Motor neuron (in vitro differentiated cells): ENCODE data around the gene RAB44. TPM values are rescaled to one million over a fixed set of nuclear protein-coding genes. Genes with fewer than 3 reads are reported as not detected.

Experiments
- ATAC-seq, 8 experiments: fragments of 200-7000 bp; cut with Tn5 transposase; replicated peaks in 6 of 8; 2 replicates each; pipeline ENCODE4 v1.8.0; 2021; ENCODE audit warnings: mild to moderate bottlenecking in 8 of 8, moderate library complexity in 8 of 8
- H3K27ac ChIP-seq, 2 donors: fragments of 250-450 bp; sonication (Bioruptor Pico); 2 replicates each; pipeline ENCODE4 v1.9.0; 2021; ENCODE audit warnings: antibody characterized with exemption in 2 of 2, mild to moderate bottlenecking in 2 of 2, moderate library complexity in 1 of 2
- H3K4me1 ChIP-seq, 2 donors: fragments of 250-450 bp; sonication (Bioruptor Pico); replicated peaks in 1 of 2; 2 replicates each; pipeline ENCODE4 v1.6.1; 2021; ENCODE audit warnings: antibody characterized with exemption in 2 of 2, mild to moderate bottlenecking in 2 of 2, moderate library complexity in 1 of 2
- H3K4me3 ChIP-seq, 5 donors: fragments of 250-450 bp; sonication (Bioruptor Pico); 2 replicates each; pipeline ENCODE4 v1.9.0; 2021; ENCODE audit warnings: antibody characterized with exemption in 5 of 5, mild to moderate bottlenecking in 5 of 5, moderate library complexity in 4 of 5
- WGBS, 10 experiments: fragments of 450-650 bp; shearing (Covaris generic); methylation state at CpG; one replicate each; pipeline ENCODE4 v1.0.0; 2022; 5-methylcytosine and 5-hydroxymethylcytosine counted together
- in situ Hi-C, 9 experiments: fragments of 400-800 bp; cut with MboI; loops; one replicate each; pipeline ENCODE4 v1.15.0; 2021; ENCODE audit warnings: low sequenced_read_pairs in 9 of 9, low pct_unique_long_range_greater_than_20kb in 2 of 9; ENCODE audit not compliant: unreplicated experiment in 9 of 9
- total RNA-seq, 8 experiments: library from RNA; unstranded; fragments of 300-600 nt; gene quantifications; 2 replicates each; pipeline versions ENCODE4 v1.2.3 to v1.2.4, GENCODE V29; 2022

RAB44 gene
- total RNA-seq, 8 experiments from 2014 or later = 0.07 to 0.33 (median 0.09) TPM; not detected in 3

DNA sequence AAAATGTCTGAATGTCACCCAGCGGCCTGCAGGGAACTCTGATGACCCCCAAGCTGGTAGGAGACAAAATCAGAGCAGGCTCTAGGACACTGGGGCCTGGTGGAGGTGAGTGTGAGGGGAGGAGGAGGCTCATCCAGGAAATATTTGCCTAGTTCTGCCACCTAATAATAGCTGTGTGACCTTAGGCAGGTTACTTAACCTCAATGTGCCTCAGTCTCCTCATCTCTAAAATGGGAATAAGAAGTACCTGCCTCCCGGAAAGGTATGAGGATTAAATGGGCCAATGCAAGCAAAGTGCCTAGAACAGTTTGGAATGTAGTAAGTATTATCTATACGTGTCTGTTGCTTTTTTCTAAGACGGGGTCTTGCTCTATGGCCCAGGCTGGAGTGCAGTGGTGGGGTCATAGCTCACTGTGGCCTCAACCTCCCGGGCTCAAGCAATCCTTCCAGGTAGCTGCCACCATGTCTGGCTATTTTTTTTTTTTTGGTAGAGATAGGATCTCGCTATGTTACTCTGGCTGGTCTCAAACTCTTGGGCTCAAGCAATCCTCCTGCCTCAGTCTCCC lies 60.4 kb downstream of the RAB44 start:
- WGBS, 10 experiments = 25 to 100% (median 80%) methylated on average over 1 to 2 of the region's 6 CpGs; no CpG with 5 or more reads in 1 of the 10 experiments
- no peak overlapping the region for H3K4me3 ChIP-seq
- ATAC-seq = no peak
- in situ Hi-C loops = loop anchor here in 3 of 9 experiments (10.0 to 25.0 kb wide), 3 partner anchors 143 to 254 kb away; partner anchors contain the start of gene FGD2 (in 1 of the 3)
- no peak overlapping the region for H3K27ac ChIP-seq
- H3K4me1 ChIP-seq = peaks cover 25% of the 10 kb centered on the region in 2 donors

DNA sequence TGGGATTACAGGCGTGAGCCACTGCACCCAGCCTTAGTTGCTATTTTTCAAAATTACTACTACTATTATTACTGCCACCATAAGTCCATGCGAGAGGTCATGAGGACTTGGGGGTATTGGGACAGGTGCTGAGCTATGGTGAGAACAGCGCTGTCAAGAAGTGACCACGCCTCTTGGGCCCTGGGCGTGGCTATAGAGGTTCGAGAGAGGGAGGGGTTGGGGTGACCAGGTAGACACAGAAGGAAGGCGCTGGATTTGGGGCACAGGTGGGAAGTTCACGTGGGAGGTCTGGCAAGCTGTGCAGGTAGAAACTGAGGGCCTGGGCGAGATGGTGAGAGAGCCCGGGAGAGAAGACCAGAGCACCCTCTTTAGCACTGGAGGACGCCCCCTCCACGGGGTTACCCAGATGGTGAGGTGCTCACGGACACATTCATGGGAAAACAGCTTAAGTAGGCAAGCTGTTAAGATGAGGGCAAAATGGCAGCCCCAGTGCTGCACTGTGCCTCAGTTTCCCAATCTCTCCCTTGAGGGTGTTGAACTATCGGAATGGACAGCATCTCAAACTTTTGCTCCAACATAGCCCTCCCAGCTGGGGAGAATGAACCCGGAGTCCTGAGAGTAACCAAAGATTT lies 61.0 kb downstream of the RAB44 start:
- Histone ChIP-seq H3K4me1 (peaks cover 19 to 21% of the 10 kb centered on the region in 2 donors), H3K27ac (no peak overlapping the region), H3K4me3 (no peak overlapping the region)
- WGBS, 10 experiments = 20 to 100% (median 88%) methylated on average over 1 to 6 of the region's 15 CpGs; no CpG with 5 or more reads in 2 of the 10 experiments
- peak in 3 of 8 experiments; percentile 3 to 34 (median 5) for ATAC-seq
- in situ Hi-C loops = loop anchor here in 3 of 9 experiments (10.0 to 25.0 kb wide), 3 partner anchors 144 to 254 kb away; partner anchors contain the start of gene FGD2 (in 1 of the 3)

DNA sequence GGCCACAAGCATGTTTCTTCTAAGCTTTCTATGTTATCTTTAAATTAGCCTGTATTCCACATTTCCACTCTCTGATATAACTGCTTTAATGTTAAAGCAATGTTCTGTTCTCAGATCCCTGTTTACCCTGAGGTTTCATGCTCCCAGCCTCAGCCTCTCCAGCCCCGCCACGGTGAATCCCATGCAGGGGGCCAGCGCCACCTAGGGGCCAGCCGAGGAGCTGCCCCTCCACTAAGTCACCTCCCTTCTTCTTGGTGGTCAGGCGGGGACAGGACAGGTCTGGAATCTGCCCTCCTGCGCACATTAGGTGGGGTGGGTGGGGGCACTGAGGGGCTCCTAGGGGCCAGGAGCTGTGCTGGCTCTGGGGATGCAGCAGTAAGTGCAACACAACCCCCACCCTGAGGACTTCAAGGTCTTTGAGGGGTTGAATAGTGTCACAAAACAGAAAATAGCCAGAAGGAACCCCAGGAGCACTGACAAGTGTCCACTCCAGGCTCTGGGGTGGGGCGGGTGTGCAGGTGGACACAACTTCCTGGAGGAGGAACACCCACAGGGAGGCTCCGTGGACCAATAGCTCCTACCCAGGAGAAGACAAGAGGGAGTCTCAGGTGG lies 61.6 kb downstream of the RAB44 start:
- WGBS, 10 experiments = 0 to 83% methylated on average over 1 to 3 of the region's 8 CpGs; no CpG with 5 or more reads in 8 of the 10 experiments
- no peak overlapping the region for H3K4me3 ChIP-seq
- in situ Hi-C loops = loop anchor here in 3 of 9 experiments (10.0 to 25.0 kb wide), 3 partner anchors 144 to 253 kb away; partner anchors contain the start of gene FGD2 (in 1 of the 3)
- H3K4me1 ChIP-seq = peaks cover 13 to 15% of the 10 kb centered on the region in 2 donors
- peak; percentile 85 to 100 (median 92) for ATAC-seq
- H3K27ac ChIP-seq = no peak overlapping the region

DNA sequence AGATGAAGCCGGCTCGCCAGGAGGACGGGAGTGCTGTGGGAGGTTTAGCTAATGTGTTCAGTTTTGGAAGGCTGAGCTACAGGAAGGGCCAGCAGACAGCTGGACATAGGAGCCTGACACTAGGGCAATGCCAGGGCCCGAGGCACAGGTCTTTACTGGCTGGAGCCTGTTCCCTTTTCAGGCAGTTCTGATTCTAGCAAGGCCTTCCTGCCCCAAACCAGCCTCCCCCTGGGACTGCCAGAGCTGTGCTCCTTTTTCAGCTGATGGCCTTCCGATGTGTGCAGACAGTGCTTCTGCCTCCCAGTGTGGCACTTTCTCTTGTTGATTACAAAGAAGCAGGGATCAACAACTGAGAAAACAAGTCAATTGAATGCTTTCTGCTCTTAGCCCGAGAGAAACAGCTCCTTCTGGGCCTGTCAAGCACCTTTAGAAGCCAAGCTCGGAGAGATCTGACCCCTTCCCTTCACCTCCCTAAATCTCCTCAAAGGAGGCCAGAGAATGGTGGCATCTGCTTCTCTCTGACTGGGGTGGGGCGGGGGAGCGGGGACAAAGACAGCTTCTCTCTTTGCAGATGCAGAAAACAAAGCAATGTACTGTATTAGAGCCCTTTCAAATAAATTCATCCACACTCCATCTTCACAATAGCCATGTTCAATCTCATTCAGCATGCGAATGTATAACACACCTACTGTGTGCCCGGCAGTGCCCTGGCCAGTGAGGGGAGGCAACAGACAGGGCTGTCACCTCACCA lies 63.2 kb downstream of the RAB44 start:
- 20 to 100% (median 73%) methylated on average over 1 to 8 of the region's 11 CpGs; no CpG with 5 or more reads in 2 of the 10 experiments for WGBS, 10 experiments
- no peak for ATAC-seq
- in situ Hi-C loops = loop anchor here in 3 of 9 experiments (25.0 kb wide), 2 partner anchors 149 to 251 kb away; partner anchors contain the start of gene FGD2 (in 1 of the 3)
- no peak overlapping the region for H3K4me3 ChIP-seq
- peaks cover 15 to 16% of the 10 kb centered on the region in 2 donors for H3K4me1 ChIP-seq
- H3K27ac ChIP-seq = no peak overlapping the region

DNA sequence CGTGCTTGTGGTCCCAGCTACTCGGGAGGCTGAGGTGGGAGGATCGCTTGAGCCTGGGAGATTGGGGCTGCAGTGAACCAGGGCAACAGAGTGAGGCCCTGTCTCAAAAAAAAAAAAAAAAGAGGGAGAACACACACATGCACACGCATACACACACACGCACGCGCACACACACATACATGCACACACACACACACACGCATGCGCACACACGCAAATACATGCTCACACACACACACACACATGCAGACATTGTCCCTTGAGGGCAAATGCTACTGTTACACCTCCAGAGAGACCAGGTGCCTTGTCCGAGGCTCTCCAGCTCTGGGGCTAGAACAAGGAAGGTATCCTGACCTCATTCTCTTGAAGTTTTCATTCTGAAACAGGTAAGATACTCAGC lies 64.5 kb downstream of the RAB44 start:
- no peak overlapping the region for H3K27ac ChIP-seq
- no peak for ATAC-seq
- 80 to 100% (median 96%) methylated on average over 1 to 6 of the region's 11 CpGs; no CpG with 5 or more reads in 3 of the 10 experiments for WGBS, 10 experiments
- no peak overlapping the region for H3K4me3 ChIP-seq
- in situ Hi-C loops = loop anchor here in 3 of 9 experiments (25.0 kb wide), 2 partner anchors 150 to 250 kb away; partner anchors contain the start of gene FGD2 (in 1 of the 3)
- H3K4me1 ChIP-seq = peaks cover 23 to 24% of the 10 kb centered on the region in 2 donors

DNA sequence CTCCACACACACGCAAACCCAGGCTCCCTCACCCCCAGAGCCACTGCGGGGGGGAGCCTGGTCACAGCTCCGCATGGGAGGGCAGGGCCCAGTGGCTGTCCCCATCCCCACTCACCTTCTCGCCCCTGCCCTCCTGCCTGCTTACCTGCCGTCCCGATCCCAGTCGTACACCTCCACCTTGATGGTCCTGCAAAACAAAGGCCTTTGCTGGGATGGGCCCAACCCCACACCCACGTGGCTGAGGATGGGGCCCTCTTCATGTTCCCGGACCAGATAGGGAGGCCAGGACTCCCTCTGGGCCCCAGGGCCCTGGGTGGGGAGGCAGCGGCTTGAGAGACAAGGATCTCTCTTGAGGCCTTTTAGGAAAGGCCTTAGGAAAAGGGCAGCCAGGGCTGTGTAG lies 67.6 kb downstream of the RAB44 start:
- Histone ChIP-seq H3K27ac (no peak overlapping the region), H3K4me3 (no peak overlapping the region), H3K4me1 (peaks cover 23 to 32% of the 10 kb centered on the region in 2 donors)
- no peak for ATAC-seq
- in situ Hi-C loops = loop anchor here in 3 of 9 experiments (25.0 kb wide), 2 partner anchors 153 to 247 kb away; partner anchors contain the start of gene FGD2 (in 1 of the 3)
- WGBS, 10 experiments = 0 to 78% (median 55%) methylated on average over 1 to 6 of the region's 10 CpGs; no CpG with 5 or more reads in 6 of the 10 experiments

DNA sequence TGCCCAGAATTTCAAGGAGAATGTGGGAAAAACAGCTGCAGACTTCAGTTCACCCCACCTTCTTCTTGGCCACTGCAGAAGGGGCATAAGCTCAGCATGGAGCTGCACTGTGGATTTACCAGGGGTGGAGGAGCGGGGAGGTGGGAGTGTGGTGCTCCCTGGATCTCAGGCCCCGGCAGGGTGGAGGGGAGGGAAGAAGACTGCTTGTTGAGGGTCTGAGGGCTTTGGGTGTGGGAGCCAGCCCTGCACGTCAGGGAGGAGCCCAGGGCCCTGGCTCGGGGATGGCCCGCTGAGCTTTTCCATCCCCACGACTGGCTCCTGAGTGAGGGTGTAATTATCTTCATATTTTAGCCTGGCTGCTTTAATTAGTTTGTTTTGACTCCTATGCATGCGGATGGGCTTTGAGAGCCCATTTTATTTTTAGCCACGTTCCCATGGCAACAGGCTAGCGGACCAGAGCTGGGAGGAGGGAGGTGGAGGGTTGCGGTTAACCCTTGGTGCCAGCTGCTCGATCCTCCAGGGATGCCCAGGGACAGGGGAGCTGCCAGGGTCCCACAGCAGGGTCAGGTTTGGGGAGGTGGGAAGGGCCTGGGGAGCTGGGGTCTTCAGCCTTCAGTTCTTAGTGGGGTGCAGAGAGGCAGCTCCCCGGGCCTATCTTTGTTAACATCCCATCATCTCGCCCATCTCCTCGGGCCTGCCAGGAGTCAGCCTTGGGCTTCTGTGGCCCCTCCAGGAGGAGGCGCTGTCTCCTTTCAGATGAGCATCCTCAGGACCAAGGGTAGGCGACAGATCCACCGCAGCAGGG lies 68.2 kb downstream of the RAB44 start:
- ATAC-seq = peak; percentile 89 to 99 (median 92)
- in situ Hi-C loops = loop anchor here in 3 of 9 experiments (25.0 kb wide), 2 partner anchors 153 to 247 kb away; partner anchors contain the start of gene FGD2 (in 1 of the 3)
- WGBS, 10 experiments = 7 to 42% (median 34%) methylated on average over 2 to 8 of the region's 17 CpGs; no CpG with 5 or more reads in 6 of the 10 experiments
- Histone ChIP-seq H3K4me1 (peaks cover 21 to 30% of the 10 kb centered on the region in 2 donors), H3K27ac (no peak overlapping the region), H3K4me3 (no peak overlapping the region)

DNA sequence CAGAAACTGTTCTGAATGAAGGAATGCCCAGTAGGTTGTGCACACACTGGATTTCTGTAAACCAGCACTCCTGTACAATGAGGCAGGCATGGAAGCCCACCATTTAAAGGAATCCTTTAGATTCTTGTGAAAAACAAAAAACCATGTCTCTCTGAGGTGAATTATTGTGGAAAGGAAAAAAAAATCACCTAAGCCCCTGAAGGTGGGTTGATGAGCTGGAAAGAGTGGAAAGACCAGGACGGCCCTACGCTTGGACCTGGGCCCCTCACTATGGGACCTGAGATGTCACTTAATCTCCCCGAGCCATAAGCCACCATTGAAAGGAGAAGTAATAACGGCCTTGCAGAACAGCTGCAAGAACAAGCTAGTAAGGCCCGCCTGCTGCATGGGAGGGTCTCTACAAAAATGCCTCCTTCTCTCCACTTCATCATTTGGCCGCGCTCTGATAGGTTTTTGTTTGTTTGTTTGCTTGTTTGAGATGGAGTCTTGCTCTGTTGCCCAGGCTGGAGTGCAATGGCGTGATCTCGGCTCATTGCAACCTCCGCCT lies 68.8 kb downstream of the RAB44 start:
- H3K4me3 ChIP-seq = no peak overlapping the region
- no peak overlapping the region for H3K27ac ChIP-seq
- no peak for ATAC-seq
- WGBS, 10 experiments = 80 to 100% (median 90%) methylated on average over 1 to 4 of the region's 10 CpGs; no CpG with 5 or more reads in 6 of the 10 experiments
- in situ Hi-C loops = loop anchor here in 3 of 9 experiments (25.0 kb wide), 2 partner anchors 154 to 246 kb away; partner anchors contain the start of gene FGD2 (in 1 of the 3)
- peaks cover 17 to 25% of the 10 kb centered on the region in 2 donors for H3K4me1 ChIP-seq

DNA sequence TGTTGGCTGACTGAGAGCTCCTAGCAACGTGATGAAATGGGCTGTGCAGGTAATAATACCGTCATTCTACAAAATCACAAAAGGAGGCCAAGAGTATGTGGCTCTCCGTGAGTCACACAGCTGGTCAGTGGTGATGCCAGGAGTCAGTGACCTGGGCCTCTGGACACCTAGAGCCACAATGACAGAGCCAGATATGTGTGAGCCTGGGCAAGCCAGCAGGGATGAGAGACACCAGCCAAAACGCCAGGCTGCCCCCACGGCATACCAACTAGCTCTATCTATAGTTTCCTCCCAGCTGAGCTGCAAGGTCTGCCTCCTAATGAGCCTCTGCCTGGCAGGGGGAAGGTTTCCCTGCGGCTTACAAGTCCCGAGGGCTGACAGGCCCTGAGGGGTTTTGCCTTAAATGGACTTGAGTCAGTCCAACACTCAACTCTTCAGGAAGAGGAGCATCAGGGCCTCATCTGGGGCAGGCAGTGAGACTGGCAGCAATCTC lies 71.6 kb downstream of the RAB44 start:
- no peak overlapping the region for H3K4me3 ChIP-seq
- 38 to 80% (median 66%) methylated on average over 1 to 4 of the region's 7 CpGs; no CpG with 5 or more reads in 4 of the 10 experiments for WGBS, 10 experiments
- in situ Hi-C loops = loop anchor here in 3 of 9 experiments (25.0 kb wide), 2 partner anchors 157 to 243 kb away; partner anchors contain the start of gene FGD2 (in 1 of the 3)
- H3K4me1 ChIP-seq = peaks cover 17 to 33% of the 10 kb centered on the region in 2 donors
- no peak overlapping the region for H3K27ac ChIP-seq
- no peak for ATAC-seq

DNA sequence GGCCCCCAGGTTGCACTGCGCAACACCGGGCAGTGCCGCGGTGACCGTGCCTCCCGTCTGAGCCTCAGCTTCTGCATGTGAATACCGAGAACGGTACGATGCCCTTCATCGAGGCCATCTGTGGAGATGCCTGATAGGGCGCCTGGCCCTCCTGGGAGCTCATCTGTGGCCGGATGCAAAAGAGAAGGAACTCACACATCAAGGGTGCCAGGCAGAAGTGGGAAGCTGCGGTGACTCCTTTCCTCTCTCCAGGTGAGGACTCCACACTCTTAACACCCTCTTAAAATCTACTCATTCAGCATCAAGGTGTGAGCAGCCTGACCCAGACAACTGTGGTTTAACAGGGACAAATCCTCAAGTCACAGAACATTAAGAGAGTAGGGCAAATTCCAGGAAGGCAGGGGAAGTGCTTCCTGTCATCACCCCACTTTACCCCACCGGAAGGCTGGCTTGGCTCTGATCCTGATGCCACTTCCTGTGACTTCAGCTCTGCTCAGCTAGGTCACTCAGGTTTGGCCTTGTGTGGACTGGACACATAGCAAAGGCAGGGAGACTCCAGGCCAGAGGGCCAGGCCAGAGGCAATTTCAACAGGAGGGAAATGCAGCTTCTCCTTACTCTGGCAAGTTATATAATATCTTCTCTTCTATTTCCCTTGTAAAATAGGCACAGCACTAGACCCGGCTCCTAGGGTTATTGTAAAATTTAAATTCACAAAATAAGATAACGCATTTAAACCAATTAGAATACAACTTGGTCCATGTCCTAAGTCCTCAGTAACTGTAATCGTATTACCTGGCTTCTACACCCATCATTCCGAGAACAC lies 72.3 kb downstream of the RAB44 start:
- WGBS, 10 experiments = 50 to 100% (median 68%) methylated on average over 1 to 8 of the region's 18 CpGs
- Histone ChIP-seq H3K4me1 (peaks cover 17 to 33% of the 10 kb centered on the region in 2 donors), H3K27ac (no peak overlapping the region), H3K4me3 (no peak overlapping the region)
- in situ Hi-C loops = loop anchor here in 3 of 9 experiments (25.0 kb wide), 2 partner anchors 158 to 242 kb away; partner anchors contain the start of gene FGD2 (in 1 of the 3)
- ATAC-seq = no peak
